ENCODE data around the gene CYP4B1.

CYP4B1 gene

GRCh38 chr1:46797696-46798470, 963 bp upstream of the CYP4B1 start:
- no peak for DNase-seq

GRCh38 chr1:46800742-46801141, 1.9 kb downstream of the CYP4B1 start:
- DNase-seq, result no peak

DNA sequence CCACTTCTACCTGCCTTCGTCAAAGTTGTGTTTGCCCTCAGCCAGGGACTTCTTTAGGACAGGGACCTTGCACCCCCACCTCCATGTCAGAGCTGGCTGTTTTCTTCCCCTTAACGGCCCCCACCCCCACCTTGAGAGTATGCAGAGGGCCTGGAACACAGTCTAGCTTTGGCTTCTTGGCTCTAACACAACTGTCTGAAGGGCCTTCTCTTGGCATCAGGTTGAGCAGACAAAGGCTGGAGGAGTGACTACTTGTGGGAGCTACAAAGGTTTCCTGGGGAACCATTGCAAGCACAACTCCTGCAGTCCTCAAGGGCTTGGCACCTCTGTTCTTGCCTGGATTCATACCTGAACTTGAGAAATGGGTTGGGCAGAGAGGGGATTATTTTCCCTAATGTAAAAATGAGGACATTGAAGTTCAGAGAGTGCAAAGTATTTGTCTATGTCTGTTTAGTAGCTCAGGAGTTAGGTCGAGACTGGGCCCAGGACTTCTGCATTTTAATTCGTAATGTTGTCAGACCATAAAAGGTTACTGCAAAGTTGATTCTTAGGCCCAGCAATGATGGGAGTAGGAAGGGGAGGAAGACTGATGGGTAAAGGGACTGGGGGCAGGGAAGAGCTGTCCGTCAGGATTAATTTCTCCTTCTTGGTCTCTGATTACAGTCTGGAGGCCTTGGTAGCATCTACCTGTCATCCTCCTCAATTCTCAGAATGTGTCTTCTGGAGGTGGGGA, 2.6 kb downstream of the CYP4B1 start:
- no peak for DNase-seq

DNA sequence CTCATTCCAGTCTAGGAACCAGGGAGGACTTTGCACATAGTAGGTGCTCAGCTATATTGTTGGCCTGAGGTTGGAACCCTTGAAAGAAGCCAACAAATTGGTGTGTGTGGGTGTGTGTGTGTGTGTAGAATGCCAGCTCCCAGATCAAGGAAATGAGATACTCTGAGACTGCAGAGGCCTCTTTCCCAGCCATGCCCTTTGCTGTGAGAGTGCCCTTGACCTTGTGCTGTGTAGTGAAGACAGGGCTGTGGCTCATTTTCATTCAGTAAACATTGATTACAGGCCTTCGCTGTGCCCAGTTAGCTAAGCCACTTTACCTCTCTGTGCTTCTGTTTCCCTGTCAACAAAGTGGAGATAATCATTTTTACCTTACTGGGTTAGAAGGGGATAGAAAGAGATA, 3.2 kb downstream of the CYP4B1 start:
- DNase-seq, result no peak

DNA sequence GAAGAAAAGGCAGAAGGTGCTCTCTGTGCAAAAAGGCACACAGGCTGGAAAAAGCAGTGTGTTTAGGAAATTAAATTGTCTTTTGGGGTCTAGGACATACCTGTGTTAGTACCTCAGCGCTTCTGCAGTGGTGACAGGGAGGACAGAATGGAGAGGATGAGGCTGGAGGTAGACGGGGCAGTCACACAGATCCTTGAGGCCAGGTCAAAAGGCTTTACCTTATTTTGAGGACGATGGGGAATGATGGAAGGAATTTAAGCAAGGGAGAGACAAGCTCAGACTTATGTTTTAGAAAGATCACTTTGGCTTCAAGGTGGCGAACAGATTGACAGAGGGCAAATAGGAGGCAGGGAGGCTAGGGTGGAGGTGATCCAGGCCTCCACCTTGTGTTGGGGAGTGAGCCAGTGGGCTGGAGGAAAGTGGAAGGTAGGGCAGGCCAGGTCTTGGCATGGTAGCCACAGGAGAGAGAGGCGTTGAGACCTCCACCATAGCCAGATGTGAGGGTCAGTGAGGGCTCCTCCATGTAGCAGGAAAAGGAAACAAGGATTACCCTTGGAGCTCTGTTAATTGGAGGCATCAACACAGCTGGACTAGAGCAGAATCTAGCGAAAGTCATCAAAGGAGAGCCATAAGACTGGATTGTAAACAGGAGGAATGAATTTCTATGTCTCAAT, 4.2 kb downstream of the CYP4B1 start:
- no peak for DNase-seq

GRCh38 chr1:46804027-46804889, 5.4 kb downstream of the CYP4B1 start:
- no peak for DNase-seq

DNA sequence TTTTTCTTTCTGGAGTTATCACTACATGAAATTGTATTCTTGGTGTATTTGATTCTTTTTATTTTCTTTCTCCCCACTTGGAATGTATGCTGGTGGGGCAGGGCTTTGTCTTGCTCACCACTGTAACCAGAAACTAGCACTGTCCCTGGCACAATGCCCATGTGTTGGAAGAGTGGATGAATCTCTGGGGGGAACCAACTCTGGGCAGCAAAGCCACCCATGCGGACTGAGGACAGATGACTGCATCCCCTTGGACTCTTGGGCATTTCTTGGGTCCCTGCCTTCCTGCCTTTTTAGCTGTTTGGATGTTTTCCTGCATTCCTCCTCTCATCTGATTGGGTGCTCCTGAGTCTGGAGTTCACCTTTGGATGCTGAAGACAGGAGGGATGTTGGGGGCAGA, 6.1 kb downstream of the CYP4B1 start:
- DNase-seq, result no peak

GRCh38 chr1:46805755-46806154, 6.9 kb downstream of the CYP4B1 start:
- DNase-seq, result no peak

- DNase-seq, result no peak
Observed at GRCh38 chr1:46806196-46807020, 7.6 kb downstream of the CYP4B1 start.

DNA sequence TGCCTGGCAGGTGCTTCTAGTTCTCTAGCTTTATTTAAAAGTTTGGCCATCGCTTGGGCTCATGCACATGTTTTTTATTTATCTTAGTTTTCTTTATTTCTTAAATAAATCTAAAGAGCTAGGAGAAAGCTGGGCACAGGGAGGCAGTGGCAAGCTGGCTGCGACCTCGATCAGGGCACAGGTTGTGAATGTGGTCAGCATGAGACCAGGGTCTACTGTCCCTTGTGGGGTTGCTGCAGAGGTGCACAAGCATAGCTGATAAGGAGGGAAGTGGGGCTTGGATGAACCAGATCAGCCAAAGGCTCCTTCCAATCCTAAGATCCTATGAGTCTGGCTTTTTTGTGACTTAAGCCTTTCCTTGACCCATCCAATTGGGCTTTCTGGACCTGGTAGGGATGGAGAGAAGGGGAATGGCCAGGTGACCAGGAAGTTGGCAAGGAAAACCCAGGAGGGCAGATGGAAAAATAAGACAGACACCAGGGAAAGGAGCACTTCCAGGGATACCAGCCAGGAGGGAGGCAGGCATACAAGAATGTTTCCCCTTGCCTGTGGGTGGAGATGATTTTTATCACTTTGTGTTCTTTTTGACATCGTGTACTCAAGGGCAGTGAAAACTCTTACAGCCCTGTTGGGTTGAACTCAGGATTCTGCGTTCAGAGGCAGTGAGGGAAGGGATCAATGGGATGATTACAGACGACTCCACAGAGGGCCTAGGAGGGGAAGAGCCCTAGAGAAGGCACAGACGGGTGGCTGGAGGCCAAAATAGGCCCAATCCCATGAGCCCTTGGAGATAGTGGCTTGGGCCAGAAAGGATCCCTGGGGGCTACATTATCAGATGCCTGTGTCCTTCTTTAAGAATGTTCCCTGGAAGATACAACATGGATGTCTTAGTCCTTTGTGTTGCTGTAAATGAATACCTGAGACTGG, 8.5 kb downstream of the CYP4B1 start:
- no peak for DNase-seq

- no peak for DNase-seq
Observed at GRCh38 chr1:46809071-46809470, 10.2 kb downstream of the CYP4B1 start.

GRCh38 chr1:46809904-46810303, 11.1 kb downstream of the CYP4B1 start:
- DNase-seq, result no peak

DNA sequence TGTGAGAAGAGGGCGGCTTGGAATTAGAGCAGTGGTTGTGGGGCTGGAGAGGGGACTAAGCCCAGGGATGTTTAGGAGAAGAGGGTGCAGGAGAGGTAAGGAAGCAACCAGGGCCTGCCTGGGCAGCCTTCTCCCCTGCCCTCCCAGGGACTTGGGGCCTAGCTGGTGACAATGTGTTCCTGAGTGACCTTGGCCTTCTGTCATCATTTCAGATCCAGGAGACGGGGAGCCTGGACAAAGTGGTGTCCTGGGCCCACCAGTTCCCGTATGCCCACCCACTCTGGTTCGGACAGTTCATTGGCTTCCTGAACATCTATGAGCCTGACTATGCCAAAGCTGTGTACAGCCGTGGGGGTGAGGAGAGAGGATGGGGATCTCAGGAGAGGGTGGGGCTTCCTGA, 11.8 kb downstream of the CYP4B1 start:
- DNase-seq, result no peak

DNA sequence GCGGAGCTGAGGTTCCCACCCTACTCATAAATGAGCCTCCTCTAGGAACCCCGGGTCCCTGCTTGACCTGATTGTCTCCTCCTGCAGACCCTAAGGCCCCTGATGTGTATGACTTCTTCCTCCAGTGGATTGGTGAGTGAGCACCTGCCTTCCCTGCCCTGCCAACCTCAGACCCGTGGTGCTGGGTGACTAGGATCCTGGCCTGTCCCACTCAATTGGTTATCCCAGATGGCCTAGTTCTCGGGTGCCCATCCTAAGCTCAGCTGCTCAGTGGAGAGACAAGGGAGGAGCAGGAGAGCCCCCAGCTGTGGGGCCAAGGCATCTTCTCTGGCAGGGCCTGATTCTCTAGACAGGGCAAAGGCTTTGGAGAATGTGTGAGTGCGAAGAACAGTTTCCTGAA, 12.2 kb downstream of the CYP4B1 start:
- no peak for DNase-seq

GRCh38 chr1:46812065-46812963, 13.5 kb downstream of the CYP4B1 start:
- no peak for DNase-seq

DNA sequence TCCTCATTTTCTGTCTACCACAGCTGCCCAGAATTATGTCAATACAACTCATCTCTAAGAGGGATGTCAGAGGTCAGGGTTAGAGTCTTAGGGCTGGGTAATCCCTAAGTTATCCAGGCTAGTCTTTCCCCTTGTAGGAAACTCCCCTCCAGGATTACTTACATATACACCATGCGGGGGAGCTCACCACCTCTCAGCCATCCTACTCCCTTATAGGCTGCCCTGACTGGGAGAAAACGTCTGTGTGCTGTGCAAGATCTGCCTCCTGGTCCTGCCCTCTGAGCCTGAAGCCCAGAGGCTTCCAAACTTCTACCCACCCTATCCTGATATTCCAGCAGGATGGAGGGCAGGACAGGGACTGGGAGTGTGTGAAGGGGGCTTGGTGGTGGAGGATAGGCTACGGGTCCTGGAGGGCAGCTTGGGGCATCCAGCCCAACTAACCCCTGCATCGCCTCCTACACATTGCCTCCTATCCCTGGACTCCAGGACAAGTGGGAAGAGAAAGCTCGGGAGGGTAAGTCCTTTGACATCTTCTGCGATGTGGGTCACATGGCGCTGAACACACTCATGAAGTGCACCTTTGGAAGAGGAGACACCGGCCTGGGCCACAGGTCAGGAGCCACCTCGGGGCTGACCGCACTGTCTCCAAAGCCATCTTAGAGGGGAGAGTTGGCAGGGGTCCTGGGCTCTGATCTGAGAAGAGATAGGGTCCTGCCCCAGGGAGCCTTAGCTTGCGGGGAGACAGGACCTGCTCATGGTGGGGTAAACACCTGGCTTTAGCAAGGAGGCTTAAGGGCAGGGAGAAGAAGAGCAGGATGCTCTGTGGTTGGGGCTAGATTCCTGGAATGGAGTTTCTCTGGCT, 14.4 kb downstream of the CYP4B1 start:
- DNase-seq, result no peak

- DNase-seq, result no peak
Observed at GRCh38 chr1:46813858-46814396, 15.1 kb downstream of the CYP4B1 start.

DNA sequence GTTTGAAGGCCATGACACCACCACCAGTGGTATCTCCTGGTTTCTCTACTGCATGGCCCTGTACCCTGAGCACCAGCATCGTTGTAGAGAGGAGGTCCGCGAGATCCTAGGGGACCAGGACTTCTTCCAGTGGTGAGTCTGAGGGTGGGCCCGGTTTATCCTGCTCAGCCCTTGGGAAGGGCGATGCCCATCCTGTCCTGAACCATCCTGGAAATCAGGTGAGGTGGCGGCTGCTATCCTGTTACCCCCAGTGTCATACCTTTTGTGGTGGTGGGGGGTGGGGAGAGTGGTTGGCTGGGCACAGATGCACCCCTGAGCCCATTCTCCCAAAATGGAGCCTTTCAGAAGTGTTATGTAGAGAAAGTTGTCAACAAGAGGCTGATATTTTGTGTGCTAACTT, 16.3 kb downstream of the CYP4B1 start:
- DNase-seq, result no peak

- no peak for DNase-seq
Observed at GRCh38 chr1:46816930-46817329, 18.1 kb downstream of the CYP4B1 start.

Data from activated effector memory CD4-positive, alpha-beta T cell treated with anti-CD3 and anti-CD28 coated beads, Interleukin-2, amount 50 U/mL, for 16 hours (primary cell).